Measurements from ENCODE around the gene GLE1.
"Not testable (repeated sequence)": the region's sequence is repeated elsewhere in the genome, so short reads cannot be mapped to it uniquely, and the experiment has no call there.

Gene GLE1

DNA sequence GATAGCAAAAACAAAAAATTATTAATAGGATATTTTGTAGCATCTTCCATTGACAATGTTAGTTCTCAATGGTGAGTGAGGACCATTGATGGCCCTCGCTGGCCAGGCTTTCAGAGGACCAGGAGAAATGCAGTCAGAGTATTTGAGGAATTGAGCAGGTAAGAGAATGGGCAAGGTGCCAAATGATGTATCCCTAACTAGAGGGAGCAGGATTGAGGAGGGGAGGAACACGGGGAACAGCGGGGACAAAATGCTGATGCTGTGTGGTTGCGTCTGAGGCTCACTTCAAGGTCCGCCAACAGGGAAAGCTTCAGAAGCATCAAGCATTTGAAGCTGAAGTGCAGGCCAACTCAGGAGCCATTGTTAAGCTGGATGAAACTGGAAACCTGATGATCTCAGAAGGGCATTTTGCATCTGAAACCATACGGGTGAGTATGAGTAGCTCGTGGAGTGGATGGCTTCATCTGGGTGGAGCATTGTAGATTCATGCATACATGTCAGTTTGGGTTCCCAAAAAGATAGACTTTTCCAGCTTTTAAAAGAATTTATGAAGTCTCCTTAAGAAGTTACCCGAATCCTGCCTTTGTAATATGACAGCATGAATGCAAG lies 64.1 kb downstream of the GLE1 start:
- TF ChIP-seq, protein P1, sequence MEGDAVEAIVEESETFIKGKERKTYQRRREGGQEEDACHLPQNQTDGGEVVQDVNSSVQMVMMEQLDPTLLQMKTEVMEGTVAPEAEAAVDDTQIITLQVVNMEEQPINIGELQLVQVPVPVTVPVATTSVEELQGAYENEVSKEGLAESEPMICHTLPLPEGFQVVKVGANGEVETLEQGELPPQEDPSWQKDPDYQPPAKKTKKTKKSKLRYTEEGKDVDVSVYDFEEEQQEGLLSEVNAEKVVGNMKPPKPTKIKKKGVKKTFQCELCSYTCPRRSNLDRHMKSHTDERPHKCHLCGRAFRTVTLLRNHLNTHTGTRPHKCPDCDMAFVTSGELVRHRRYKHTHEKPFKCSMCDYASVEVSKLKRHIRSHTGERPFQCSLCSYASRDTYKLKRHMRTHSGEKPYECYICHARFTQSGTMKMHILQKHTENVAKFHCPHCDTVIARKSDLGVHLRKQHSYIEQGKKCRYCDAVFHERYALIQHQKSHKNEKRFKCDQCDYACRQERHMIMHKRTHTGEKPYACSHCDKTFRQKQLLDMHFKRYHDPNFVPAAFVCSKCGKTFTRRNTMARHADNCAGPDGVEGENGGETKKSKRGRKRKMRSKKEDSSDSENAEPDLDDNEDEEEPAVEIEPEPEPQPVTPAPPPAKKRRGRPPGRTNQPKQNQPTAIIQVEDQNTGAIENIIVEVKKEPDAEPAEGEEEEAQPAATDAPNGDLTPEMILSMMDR (IDR thresholded peaks at IDR 0.05; ENCODE audit: borderline replicate concordance, control extremely low read depth, extremely low read depth, insufficient read depth, missing control alignments) = no peak
- in situ Hi-C loops (cut with MboI; ENCODE audit: low sequenced_read_pairs, unreplicated experiment) = no loop called here
- no peak for DNase-seq (ENCODE audit: low spot score)

DNA sequence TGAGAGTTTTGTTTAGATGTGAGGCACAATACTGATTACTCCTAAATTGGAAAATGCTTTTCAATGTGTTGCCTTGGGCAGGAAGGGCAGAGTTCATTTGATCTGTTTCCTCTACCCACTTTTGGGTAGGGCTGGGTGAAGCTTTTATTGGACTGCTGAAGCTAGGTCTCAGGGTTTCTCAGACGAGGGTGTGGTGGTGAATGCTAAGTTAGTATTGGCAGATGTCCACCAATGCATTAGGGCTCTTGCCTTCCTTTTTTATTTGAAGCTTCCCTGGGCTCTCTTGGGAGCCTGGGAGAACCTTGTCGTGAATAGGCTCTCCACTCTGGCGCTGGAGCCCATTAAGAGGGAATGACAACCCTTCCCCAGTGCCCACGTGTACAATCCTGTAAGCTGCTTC lies 71.0 kb downstream of the GLE1 start:
- DNase-seq (ENCODE audit: low spot score) = no peak
- TF ChIP-seq, protein P1 (IDR thresholded peaks at IDR 0.05; ENCODE audit: borderline replicate concordance, control extremely low read depth, extremely low read depth, insufficient read depth, missing control alignments) = no peak

DNA sequence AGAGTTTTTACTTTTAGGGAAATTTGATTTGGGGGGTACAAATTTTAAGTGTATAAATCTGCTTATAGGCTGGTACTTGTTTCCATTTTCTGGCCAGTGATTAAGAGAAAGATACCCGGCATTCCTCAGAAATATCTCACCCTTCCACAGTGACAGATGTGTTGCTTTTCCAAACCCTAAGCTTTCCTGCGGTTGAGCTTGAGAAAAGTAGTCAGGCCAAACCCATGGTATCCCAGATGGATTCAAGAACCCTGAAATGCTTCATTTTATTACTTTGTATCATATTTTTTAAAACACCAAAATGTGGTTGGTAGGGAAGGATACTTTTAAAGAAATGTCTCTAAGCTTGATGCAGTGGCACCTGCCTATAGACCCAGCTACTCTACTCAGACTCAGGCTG lies 71.4 kb downstream of the GLE1 start:
- TF ChIP-seq, protein P1 (IDR thresholded peaks at IDR 0.05; ENCODE audit: borderline replicate concordance, control extremely low read depth, extremely low read depth, insufficient read depth, missing control alignments) = no peak
- no peak for DNase-seq (ENCODE audit: low spot score)
- in situ Hi-C loops (cut with MboI; ENCODE audit: low sequenced_read_pairs, unreplicated experiment) = no loop called here

More for the DNA sequence above, 71.0 kb downstream of the GLE1 start:
- in situ Hi-C loops (cut with MboI; ENCODE audit: low sequenced_read_pairs, unreplicated experiment) = no loop called here

DNA sequence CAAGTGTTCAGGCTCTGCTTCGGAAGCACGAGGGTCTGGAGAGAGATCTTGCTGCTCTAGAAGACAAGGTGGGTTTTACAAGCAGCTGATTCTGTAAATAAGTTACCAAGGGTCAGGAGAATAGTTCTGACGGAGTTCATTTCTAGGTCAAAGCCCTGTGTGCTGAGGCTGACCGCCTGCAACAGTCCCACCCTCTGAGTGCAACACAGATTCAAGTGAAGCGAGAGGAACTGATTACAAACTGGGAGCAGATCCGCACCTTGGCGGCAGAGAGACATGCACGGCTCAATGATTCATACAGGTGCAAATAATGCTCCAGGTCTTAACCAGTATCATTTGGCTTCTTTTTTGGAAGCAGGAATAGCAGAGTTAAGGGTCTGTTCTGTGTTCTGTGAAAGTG lies 72.7 kb downstream of the GLE1 start:
- TF ChIP-seq, protein P1 (IDR thresholded peaks at IDR 0.05; ENCODE audit: borderline replicate concordance, control extremely low read depth, extremely low read depth, insufficient read depth, missing control alignments) = no peak
- DNase-seq (ENCODE audit: low spot score) = no peak
- in situ Hi-C loops (cut with MboI; ENCODE audit: low sequenced_read_pairs, unreplicated experiment) = no loop called here

DNA sequence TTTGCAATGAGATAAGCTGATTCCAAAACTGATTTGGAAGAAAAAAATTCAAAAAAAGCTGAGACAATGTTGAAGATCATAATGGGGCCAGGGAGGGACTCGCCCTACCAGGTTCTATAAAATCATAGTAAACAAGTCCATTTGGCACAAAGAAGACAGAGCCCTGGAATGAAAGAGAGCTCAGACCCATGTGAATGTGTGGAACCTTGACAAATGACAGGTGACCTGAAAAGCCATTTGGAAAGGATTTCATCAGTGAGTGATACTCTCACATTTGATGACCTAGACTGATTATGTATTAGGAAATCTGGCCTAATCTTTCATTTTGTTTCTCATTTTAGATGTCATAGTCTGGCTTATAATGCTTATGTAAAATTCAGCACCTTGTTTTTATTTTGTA lies 74.7 kb downstream of the GLE1 start:
- TF ChIP-seq, protein P1 (IDR thresholded peaks at IDR 0.05; ENCODE audit: borderline replicate concordance, control extremely low read depth, extremely low read depth, insufficient read depth, missing control alignments) = no peak
- DNase-seq (ENCODE audit: low spot score) = no peak
- in situ Hi-C loops (cut with MboI; ENCODE audit: low sequenced_read_pairs, unreplicated experiment) = no loop called here

DNA sequence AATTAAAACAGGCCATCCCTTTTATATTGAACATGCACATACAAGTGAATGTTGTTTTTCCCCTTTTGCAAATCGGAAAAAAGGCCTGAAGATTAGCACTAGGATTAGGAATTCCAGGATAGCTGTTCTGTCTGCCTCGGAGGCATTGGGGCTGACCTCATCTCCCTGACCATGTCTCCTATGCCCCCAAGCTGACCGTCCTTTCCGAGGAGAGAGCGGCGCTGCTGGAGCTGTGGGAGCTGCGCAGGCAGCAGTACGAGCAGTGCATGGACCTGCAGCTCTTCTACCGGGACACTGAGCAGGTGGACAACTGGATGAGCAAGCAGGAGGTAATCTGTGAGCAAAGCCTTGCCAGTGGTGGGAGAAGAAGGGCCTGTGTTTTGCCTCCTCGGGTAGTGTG lies 76.2 kb downstream of the GLE1 start:
- in situ Hi-C loops (cut with MboI; ENCODE audit: low sequenced_read_pairs, unreplicated experiment) = no loop called here
- TF ChIP-seq, protein P1 (IDR thresholded peaks at IDR 0.05; ENCODE audit: borderline replicate concordance, control extremely low read depth, extremely low read depth, insufficient read depth, missing control alignments) = no peak
- no peak for DNase-seq (ENCODE audit: low spot score)

DNA sequence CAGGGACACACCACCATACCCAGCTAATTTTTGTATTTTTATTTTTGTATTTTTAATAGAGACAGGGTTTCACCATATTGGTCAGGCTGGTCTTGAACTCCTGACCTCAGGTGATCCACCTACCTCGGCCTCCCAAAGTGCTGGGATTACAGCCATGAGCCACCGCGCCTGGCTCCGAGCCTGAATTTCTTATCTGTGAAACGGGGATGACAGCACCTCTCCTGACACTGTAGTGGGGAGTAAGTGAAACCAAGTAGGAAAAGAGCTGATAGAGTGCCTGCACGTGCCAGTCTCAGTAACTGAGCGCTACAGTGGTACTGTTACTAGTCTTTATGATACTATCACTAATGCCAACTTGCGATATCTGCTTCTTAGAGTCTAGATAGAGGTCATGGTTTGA lies 80.6 kb downstream of the GLE1 start:
- DNase-seq (ENCODE audit: low spot score); in situ Hi-C loops (cut with MboI; ENCODE audit: low sequenced_read_pairs, unreplicated experiment): not testable (repeated sequence)

DNA sequence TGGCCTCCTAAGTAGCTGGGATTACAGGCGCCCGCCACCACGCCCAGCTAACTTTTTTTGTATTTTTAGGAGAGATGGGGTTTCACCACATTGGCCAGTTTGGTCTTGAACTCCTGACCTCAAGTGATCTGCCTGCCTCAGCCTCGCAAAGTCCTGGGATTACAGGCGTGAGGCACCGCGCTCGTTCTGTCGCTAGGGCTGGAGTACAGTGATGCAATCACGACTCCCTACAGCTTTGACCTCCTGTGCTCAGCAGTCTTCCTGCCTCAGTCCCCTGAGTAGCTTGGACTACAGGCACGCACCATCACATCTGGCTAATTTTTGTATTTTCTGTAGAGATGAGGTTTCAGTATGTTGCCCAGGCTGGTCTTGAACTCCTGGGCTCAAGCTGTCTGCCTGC lies 82.4 kb downstream of the GLE1 start:
- DNase-seq (ENCODE audit: low spot score); in situ Hi-C loops (cut with MboI; ENCODE audit: low sequenced_read_pairs, unreplicated experiment): not testable (repeated sequence)
